Measurements from ENCODE around the gene UPK1A. TPM values are rescaled to one million over a fixed set of nuclear protein-coding genes. Genes with fewer than 3 reads are reported as not detected.
A peak's percentile ranks its signal among the peaks of the same experiment; 100 is the strongest.

UPK1A gene
- 6.7 TPM for total RNA-seq (ENCODE audit: insufficient read depth, low replicate concordance)

- peak; percentile 34 for DNase-seq (ENCODE audit: low spot score)
These were observed at the start of gene UPK1A for GRCh38 chr19:35666251-35666913. Gene UPK1A, plus strand, starts transcription at chr19:35666517. Its CDS starts 296 bp downstream, at chr19:35666813.

- DNase-seq (ENCODE audit: low spot score) = no peak
These were observed 47.5 kb upstream of the UPK1A start for GRCh38 chr19:35618857-35619256.

GRCh38 chr19:35619290-35619923 is 46.9 kb upstream of the UPK1A start:
- no peak for DNase-seq (ENCODE audit: low spot score)

- no peak for DNase-seq (ENCODE audit: low spot score)
These were observed 46.3 kb upstream of the UPK1A start for GRCh38 chr19:35620001-35620400.

GRCh38 chr19:35621708-35622107 is 44.6 kb upstream of the UPK1A start:
- DNase-seq (ENCODE audit: low spot score) = no peak

- DNase-seq (ENCODE audit: low spot score) = no peak
These were observed 43.6 kb upstream of the UPK1A start for GRCh38 chr19:35622750-35623149.

- no peak for DNase-seq (ENCODE audit: low spot score)
These were observed 42.8 kb upstream of the UPK1A start for GRCh38 chr19:35623327-35624010.

- no peak for DNase-seq (ENCODE audit: low spot score)
These were observed 38.1 kb upstream of the UPK1A start for GRCh38 chr19:35628264-35628564.

GRCh38 chr19:35628565-35629331 is 37.6 kb upstream of the UPK1A start, which contains the start of gene RBM42:
Gene RBM42, plus strand, starts transcription at chr19:35629036. Its CDS starts 118 bp downstream, at chr19:35629154.
- DNase-seq (ENCODE audit: low spot score) = peak; percentile 99

- no peak for DNase-seq (ENCODE audit: low spot score)
These were observed 37.0 kb upstream of the UPK1A start for GRCh38 chr19:35629332-35629633.

GRCh38 chr19:35633727-35634440 is 32.4 kb upstream of the UPK1A start:
- DNase-seq (ENCODE audit: low spot score) = no peak

GRCh38 chr19:35636651-35637050 is 29.7 kb upstream of the UPK1A start:
- DNase-seq (ENCODE audit: low spot score) = no peak

GRCh38 chr19:35637165-35637564 is 29.2 kb upstream of the UPK1A start:
- DNase-seq (ENCODE audit: low spot score) = no peak

GRCh38 chr19:35639321-35639639 is 27.0 kb upstream of the UPK1A start:
- DNase-seq (ENCODE audit: low spot score) = no peak

- no peak for DNase-seq (ENCODE audit: low spot score)
These were observed 26.5 kb upstream of the UPK1A start for GRCh38 chr19:35639863-35640262.

- peak; percentile 39 for DNase-seq (ENCODE audit: low spot score)
These were observed 24.7 kb upstream of the UPK1A start, which contains the start of gene ETV2 for GRCh38 chr19:35641515-35642151. Gene ETV2, plus strand, starts transcription at chr19:35641745. Its CDS starts 716 bp downstream, at chr19:35642461.

GRCh38 chr19:35642312-35642711 is 24.0 kb upstream of the UPK1A start:
- no peak for DNase-seq (ENCODE audit: low spot score)

GRCh38 chr19:35642798-35643254 is 23.5 kb upstream of the UPK1A start:
- no peak for DNase-seq (ENCODE audit: low spot score)

GRCh38 chr19:35643255-35644205 is 22.8 kb upstream of the UPK1A start:
- DNase-seq (ENCODE audit: low spot score) = peak; percentile 92

Data from umbilical cord (tissue), 2 donors.